ACHN (cell line): ENCODE measurements around the gene ECI2.
"Not testable (repeated sequence)": the region's sequence is repeated elsewhere in the genome, so short reads cannot be mapped to it uniquely, and the experiment has no call there.

Experiments used
- DNase-seq: peaks from one replicate; pipeline ENCODE4 v3.0.0-alpha.2; 2015
- in situ Hi-C: cut with HindIII; loops from 2 replicates; pipeline ENCODE4 v1.10.0; 2017; ENCODE audit warnings: low sequenced_read_pairs, low pct_ligation_motif_present, low pct_unique_long_range_greater_than_20kb

Gene ECI2

DNA sequence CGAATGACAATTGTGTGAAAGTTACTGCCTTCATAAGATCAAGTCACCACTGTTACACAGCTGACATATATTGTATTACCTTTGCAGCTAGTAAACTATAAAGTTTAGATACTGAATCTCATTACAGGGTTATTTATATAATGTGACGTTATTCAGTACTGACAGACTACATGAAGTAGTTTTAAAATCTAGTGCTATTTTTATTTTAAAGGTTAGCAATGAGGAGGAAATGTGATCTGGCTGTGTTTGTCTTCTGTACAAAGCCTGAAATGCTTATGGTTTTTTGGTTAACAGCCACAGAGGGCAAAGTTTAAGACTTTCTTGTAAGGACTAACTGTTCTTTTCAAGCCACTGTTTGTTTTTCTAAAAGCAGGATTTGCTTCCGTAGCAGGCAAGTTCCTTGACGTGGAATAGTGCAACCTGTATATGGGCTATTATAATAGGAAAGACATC lies 26.0 kb downstream of the ECI2 start:
- DNase-seq, in situ Hi-C loops: not testable (repeated sequence)

DNA sequence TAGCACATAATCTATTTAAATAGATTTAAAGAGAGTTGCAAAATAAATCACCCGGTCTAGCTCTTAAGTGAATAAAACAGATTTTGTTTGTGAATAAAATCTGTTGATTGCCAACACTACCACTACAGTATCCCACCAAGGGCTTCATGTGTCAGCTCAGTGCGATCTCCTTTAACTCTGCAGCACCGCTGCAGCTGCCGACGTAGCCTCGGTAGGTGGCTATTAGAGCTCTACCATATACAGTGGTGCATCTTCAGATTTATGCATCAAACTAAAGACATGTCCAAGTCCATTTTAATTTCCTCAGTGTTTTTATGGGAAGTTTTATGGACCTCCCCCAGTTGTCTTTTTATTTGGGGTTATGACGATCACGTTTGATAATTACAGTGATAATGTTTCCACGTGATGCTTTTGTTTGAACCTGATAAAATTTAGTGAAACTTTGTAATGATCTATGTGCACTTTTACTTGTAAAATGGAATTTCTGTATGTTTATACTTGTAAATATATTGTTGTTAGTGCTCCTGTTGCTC lies 26.7 kb downstream of the ECI2 start:
- in situ Hi-C loops, result no loop called here
- no peak for DNase-seq

DNA sequence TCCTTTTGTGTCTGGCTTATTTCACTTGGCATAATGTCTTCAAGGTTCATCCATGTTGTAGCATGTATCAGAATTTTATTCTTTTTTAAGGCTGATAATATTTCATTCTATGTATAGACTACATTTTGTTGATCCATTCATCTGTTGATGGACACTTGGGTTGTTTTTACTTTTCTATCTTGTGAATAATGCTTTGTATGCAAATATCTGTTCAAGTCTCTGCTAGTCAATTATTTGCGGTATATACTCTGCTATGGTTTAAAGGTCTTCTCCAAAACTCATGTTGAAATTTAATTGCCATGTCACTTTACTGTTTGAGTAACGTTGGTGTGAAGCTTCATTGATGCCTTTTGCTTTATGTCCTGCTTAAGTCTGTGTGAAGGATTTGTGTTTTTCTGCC lies 27.5 kb downstream of the ECI2 start:
- in situ Hi-C loops, result no loop called here
- no peak for DNase-seq

DNA sequence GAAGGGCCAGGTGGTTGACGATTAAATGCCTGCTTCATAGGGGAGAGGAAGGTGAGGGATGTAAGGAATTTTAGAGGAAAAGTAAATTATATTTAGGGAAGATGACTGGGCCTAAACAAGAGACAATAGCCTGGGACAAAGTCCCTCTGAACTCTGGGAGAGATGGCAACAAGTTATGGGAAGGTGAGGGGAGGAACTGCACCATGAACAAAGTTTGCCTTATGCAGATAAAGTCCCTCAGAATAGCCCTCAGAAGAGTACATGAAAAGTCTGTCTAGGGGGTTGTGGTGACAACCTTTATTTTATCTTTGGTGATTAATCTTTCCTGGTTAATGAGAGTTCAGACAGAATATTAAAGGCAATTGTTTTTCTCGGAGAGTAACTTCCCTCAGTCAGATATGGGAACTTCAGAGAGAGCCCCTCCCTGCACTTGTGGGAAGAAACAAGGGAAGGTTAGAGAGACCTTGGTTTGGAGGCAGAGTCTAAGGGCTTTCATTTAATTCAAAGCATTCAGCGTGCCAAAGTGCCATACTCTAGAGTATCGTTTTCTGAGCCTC lies 29.3 kb downstream of the ECI2 start:
- in situ Hi-C loops, result no loop called here
- DNase-seq, result no peak

DNA sequence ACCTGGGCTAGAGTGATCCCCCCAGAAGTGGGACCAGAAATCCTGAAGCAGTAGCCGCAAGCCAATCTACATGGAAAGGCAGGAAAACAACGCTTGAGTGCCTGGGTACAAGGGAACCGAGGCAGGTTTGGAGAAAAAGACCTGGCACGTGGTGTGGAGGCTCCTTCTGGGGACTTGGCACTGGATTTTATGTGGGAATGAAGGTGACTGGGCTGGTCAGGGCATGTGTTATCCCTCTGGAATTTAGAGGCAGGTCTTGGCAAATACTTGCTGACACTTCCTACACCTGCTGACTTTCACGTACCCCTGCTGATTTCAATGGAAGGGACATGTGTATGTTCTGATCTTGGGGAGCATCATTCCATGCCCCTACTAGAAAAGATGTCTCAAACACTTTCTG lies 31.4 kb downstream of the ECI2 start:
- in situ Hi-C loops, result no loop called here
- DNase-seq, result no peak

DNA sequence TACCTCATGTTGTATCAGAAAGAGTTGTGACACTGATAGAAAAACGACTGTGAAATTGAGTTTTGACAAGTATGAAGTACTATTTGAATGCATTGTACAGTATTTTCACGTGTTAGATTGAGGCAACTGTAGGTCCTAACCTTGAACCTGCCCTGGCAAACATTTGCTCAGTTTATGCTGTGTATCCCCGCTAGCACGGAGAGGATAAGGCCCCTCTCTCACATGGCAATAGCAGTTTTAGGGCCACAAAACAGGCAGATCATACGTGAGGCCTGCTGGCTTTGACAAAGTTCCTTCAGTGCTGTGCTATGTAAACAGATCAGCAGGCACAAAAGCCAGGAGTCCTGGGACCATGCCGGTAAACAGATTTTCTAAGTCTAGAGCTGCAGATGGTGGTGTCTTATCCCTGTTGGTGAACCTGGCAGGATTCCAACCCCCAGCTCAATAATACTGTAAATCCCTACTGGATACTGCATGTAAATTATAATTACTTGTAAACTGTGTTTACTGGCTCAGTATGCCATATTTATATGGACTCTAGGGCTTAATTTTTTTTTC lies 32.6 kb downstream of the ECI2 start:
- DNase-seq, result no peak
- in situ Hi-C loops, result no loop called here

DNA sequence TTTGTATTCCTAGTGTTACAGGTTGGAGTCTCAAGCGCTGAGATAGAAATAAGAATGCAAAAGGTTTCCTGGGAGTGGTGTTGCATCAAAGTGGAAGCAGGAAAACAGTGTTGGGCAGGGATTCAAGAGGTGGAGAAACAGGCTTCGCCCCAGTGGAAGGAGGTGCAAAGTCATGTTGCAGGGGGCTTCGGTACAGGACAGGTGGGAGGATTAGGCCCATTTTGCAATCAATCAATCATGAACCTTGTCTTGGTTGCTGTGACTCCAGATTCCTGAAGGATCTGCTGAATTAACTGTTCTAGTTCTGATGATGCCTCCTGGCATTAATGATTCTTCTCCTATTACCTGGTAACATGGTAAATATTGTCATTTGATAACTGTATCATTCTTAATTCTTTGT lies 34.1 kb downstream of the ECI2 start:
- in situ Hi-C loops, result no loop called here
- DNase-seq, result no peak

DNA sequence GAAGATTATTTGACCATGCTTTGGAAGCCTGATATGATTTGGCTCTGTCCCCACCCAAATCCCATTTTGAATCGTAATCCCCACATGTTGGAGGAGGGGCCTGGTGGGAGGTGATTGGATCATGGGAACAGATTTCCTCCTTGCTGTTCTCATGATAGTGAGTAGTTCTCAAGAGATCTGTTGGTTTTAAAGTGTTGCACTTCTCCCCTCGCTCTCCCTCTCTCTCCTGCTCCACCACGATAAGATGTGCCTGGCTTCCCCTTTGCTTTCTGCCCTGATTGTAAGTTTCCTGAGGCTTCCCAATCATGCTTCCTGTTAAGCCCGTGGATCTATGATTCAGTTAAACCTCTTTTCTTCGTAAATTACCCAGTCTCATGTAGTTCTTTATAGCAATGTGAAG lies 34.7 kb downstream of the ECI2 start:
- DNase-seq, result no peak
- in situ Hi-C loops, result no loop called here

DNA sequence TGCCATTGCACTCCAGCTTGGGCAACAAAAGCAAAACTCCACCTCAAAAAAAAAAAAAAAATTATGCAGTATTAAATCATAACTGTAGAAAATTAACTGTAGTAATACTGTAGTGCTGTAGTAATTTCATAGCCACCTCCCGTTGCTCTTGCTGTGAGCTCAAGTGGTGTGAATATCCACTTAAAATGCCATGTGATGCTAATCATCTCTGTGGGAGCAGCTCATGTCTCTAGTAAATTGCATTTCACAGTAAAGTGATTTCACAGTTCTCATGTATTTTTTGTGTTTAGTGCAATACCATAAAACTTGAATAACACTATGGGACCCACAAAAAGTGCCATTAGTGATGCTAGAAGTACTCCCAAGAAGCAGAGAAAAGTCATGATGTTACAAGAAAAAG lies 42.1 kb downstream of the ECI2 start:
- no peak for DNase-seq
- in situ Hi-C loops, result no loop called here

DNA sequence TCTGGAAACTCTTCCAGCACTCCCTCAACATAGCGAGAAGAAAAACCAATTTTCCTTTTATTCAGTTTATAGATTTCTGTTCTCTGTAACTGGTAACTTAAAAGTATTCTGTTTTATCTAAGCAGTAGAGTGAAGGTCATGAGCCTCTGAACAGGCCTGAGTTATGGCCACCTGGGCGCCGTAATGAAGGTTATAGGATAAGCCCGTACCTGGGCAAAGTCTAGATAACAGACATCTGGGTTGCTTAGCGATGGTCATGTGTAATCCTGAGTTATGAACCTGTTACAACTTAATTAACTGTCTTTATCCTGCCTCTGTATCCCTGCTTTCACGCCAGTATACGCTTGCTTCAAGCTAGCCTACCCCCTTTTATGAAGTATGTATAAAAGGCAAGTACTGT lies 43.4 kb downstream of the ECI2 start:
- in situ Hi-C loops, result no loop called here

DNA sequence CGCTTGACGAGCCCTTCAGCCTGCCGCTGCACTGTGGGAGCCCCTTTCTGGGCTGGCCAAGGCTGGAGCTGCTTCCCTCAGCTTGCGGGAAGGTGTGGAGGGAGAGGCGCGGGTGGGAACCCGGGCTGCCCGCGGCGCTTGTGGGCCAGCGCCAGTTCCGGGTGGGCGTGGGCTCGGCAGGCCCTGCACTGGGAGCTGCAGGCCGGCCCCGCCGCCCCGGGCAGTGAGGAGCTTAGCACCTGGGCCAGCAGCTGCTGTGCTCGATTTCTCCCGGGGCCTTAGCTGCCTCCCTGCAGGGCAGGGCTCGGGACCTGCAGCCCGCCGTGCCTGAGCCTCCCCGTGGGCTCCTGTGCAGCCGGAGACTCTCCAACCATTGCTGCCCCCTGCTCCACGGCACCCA lies 45.3 kb downstream of the ECI2 start:
- in situ Hi-C loops, DNase-seq: not testable (repeated sequence)

More for the DNA sequence above, 43.4 kb downstream of the ECI2 start:
- DNase-seq, result no peak

DNA sequence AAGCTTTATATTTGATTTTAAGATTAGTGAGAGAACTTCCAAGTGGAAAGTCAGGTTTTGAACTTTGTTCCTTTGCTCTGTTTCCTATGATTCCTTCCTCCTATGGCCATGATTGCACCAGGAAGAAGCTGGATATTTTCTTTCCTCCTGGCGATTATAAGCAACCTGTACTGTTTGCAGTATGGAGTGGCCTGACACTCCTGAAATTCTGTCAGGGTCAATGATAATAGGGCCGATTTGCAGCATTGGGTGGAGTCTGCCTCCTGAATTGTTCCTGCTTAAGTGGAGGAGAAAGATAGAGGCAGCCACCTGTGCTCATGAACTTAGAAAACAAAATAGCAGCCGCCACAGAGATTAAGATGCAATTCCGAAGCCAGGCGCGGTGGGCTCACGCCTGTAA lies 46.7 kb downstream of the ECI2 start:
- in situ Hi-C loops, result no loop called here
- DNase-seq, result no peak

DNA sequence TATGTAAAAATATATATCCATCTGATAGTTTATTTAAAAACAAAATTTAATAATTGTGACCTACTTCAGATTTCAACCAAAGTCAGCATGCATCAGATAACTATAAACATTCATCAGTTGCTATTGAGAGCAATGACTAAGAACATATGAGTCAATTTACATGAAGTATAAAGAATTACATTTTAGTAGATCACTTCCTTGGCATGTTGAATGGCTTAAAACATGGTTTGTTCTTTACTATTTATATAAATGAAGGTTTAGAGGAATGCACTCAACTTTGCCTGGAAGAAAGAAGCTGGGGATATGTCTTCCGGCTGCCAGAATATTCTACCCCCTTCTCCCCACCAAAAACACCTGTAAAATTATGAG lies 50.1 kb downstream of the ECI2 start:
- in situ Hi-C loops, result no loop called here
- DNase-seq, result no peak

DNA sequence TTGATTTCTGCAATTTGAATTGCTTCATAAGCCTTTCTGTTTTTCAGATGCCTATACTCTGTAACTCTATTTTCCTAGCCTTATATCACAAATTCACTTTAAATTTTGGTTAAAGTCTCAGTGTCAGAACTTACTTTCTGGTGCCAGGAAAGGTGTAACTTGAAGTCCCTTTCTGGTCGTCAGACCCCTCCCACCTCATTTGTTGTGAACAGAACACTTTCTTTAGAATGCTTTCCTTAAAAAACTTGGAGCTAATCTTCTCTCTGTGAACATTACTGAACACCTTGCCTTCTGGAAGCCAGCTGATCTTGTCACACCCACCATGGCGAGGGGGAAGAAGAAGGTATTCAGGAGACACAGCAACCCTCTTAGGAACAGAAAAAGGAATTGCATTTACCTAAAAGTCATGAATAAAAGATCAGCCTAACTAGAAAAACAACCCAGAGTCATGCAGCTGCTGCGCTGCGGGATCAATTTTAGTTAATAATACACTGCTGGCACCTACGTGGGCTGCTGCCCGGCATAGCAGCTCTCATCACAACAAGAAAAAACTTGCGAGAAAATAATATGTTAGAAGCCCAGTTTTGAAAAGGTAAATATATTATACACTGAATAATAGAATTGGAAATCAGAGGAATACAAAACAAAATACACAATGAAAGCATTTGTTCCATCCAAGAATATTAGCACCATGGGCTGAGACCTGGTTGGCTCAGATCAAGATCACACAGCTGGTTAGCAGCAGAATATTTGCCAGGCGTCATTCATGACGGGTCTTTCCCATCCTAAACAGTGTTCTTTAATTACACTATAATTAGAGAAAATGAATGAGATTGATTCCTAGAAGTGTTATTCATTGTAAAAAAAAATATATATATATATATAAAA lies 50.7 kb downstream of the ECI2 start:
- in situ Hi-C loops, result no loop called here
- peak; percentile 8 for DNase-seq

DNA sequence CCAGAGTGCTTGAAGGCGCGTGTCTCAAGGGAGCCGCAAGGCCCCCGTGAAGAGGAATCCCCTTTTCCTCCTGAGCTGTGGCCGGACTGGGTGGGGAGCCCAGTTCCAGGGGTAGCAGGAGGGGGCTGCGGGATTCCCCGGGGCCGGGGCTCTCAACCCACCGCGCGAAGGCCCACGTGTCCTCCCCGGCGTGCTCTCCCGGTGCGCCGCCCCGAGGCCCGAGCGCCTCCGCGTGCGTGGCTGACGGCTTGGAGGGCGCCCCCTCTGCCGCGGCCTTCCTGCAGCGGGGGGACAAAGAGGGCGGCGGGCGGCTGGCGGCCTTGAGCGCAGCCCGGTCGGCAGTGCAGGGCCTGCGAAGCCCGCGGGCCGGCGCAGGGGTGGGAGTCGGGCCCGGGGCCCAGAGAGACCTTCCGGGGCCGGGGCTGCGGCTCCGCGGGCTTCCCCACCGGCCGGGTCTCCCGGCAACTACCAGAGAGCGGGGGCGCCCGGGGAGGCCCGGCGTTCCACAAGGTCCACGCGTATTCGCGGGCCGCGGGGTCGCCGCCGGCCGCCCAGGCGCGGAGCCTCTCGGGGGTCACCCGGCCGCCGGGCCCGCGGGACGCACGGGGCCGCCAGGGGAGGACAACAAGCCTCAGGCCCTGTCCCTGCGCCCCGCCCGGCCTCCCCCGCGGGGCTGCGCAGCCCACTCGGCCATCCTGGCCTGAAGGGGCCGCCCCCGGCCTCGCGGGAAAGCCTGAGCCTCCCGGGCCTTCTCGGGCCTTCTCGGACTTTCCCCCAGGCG lies 56.5 kb downstream of the ECI2 start, which contains the start of gene FAM217A:
FAM217A (minus strand) TSS at position 447 of the 781 bp plus-strand sequence. CDS start 1,723 bp downstream, outside the sequence.
- no peak for DNase-seq
- in situ Hi-C loops, result no loop called here

DNA sequence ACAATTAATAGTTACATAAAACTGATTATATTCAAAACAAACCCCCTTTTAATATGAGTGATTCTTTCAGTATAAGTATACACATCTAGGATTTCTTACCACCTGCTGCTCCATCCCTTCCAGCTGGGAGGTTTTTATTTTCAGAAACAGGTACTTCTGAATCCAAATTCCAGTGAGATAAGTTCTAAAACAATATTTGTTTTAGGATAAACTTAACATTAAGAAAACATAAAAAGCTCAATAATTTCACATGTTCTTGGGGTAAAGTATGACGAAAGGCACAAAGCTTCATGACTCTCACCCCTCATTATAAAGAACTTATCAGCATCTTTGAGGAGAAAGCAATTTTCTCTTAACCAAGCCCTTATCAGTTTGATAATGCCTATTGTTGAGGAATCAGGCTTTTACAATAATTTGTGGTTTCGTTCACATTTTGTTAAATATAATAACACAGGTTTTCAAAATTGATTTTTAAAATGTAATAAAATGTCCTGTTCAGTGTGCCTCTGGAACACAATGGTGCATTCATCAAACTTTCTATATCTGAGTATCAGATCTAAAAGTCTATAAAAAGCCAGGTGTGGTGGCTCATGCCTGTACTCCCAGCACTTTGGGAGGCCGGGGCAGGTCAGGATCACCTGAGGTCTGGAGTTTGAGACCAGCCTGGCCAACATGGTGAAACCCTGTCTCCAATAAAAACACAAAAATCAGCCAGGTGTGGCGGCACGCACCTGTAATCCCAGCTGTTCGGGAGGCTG lies 60.7 kb downstream of the ECI2 start:
- no peak for DNase-seq
- in situ Hi-C loops, result no loop called here

DNA sequence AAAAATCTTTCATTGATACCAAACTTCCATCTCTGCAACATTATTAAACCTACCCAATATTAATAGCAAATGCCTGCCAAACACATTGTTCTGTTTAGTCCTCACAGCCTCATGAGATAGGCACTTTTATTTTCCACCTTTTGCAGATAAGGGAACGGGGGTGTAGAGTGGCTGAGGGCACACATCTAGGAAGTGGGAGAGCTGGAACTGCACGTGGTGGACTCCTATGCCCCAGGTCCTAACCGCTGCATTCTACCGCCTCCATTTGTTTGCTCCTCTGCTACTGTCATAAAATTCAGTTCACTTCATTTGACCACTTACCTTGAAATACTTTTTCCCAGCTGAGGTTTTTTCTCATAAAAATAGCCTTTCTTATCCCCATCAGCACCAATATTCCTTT lies 64.0 kb downstream of the ECI2 start:
- in situ Hi-C loops, result no loop called here
- DNase-seq, result no peak

DNA sequence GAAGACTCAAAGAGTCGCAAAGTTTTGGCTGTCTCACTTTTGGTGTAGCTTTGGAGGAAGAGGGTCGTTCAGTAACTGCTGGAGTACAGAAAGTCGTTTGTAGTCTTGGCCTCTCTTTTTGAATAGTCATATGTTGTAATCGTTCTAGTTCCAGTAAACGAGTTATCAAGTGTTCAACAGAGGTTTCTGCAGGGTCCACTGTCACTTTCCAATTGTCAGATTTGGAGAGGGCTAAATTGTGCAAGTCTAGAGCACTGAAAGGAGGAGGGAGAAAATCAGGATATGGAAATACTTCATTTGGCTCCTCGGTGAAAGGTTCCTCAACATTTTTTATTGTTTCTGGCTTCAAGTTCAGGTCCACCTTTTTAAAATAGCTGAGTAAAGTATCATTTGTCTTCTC lies 66.2 kb downstream of the ECI2 start:
- in situ Hi-C loops, result no loop called here
- DNase-seq, result no peak
